Choroid plexus epithelial cell (primary cell): ENCODE measurements around the gene SPIC.
"Not testable (repeated sequence)": the region's sequence is repeated elsewhere in the genome, so short reads cannot be mapped to it uniquely, and the experiment has no call there.

Source experiments
- DNase-seq: peaks from one replicate; pipeline ENCODE4 v3.0.0-alpha.2; 2010; ENCODE audit warnings: low read depth
- H3K4me3 ChIP-seq: 2 replicates; pipeline ENCODE4 v1.5.1; 2011; ENCODE audit warnings: low read depth, mild to moderate bottlenecking, control low read depth, low read length, moderate library complexity
- TF ChIP-seq, protein P1 (sequence below): conservative IDR thresholded peaks from 2 replicates; pipeline ENCODE4 v1.5.1; 2011; ENCODE audit warnings: low read depth, mild to moderate bottlenecking, control low read depth, inconsistent platforms, low read length, moderate library complexity

Gene SPIC

DNA sequence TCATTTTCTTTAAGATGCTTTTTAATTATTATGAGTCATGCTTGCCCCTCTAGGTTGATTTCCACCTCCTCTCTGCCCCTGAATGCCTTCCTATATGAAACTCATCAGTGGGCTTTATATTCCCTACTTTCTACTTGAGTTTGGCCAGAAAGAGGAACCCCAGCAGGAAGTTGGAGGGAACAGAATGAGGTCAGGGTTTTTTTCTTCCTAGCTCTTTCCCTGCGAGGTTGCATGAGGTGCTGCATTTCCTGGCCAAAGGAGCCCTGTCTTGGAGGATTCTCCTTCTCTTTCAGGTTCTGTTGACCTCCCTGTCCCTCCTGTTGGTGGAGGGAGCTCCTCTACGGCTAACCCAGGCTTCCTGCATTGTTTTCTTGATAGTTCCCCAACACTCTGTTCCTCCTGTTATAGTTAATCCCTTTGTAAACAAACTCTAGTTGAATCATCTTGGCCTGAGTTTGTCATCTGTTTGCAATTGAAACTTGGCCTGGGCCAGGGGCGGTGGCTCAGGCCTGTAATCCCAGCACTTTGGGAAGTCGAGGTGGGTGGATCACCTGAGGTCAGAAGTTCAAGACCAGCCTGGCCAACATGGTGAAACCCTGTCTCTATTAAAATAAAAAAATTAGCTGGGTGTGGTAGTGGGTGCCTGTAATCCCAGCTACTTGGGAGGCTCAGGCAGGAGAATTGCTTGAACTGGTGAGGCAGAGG lies 15.3 kb upstream of the SPIC start:
- DNase-seq: peak; percentile 8
- TF ChIP-seq, protein P1, sequence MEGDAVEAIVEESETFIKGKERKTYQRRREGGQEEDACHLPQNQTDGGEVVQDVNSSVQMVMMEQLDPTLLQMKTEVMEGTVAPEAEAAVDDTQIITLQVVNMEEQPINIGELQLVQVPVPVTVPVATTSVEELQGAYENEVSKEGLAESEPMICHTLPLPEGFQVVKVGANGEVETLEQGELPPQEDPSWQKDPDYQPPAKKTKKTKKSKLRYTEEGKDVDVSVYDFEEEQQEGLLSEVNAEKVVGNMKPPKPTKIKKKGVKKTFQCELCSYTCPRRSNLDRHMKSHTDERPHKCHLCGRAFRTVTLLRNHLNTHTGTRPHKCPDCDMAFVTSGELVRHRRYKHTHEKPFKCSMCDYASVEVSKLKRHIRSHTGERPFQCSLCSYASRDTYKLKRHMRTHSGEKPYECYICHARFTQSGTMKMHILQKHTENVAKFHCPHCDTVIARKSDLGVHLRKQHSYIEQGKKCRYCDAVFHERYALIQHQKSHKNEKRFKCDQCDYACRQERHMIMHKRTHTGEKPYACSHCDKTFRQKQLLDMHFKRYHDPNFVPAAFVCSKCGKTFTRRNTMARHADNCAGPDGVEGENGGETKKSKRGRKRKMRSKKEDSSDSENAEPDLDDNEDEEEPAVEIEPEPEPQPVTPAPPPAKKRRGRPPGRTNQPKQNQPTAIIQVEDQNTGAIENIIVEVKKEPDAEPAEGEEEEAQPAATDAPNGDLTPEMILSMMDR: no peak
- no peak overlapping the region for H3K4me3 ChIP-seq

DNA sequence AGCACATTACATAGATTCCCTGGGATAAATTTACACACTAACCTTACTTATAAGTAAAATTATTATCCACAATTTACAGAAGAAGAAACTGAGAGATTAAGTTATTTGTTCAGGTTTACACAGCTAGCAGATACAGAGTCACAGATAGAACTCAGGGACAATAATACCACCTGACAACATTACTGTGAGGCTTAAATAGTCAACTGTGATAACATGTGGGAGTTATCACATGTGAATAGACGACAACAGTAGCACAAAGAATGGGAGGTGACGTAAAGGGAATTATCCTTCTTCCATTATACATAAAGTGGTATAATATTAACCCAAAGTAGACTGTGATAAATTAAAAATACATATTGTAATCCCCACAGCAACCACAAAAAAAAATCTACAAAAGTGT lies 6.2 kb upstream of the SPIC start:
- no peak for DNase-seq
- H3K4me3 ChIP-seq: no peak overlapping the region
- TF ChIP-seq, protein P1: no peak

DNA sequence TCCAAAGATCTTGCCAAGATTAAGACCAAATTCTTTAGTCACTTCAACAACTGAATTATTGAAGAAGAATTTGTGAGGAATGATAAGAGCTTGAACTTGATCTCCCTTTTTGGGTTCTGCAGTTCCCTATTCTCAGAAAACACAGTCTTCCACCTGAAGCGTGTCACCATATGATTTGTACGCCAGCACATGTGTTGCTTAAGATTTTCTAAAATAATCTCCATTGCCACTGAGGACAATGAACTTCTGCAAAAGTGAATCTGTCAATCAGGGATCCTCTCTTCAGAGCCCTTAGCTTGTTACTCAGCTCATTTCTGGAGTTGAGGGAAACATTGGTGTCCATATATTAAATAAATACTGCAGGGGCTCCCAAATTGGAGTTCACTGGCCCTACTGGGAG lies 4.2 kb upstream of the SPIC start:
- no peak overlapping the region for H3K4me3 ChIP-seq
- TF ChIP-seq, protein P1: no peak
- DNase-seq: no peak

DNA sequence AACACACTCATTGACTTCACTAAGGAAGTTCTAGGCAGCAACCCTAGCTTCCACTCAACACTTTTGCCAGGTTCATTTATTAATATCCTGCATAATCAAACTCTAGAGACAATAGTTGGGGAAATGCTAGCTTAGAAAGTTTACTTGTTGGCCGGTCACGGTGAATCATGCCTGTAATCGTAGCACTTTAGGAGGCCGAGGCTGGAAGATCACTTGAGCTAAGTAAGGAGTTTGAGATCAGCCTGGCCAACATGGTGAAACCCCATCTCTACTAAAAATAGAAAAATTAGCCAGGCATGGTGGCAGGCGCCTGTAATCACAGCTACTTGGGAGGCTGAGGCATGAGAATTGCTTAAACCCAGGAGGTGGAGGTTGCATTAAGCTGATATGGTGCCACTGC lies 3.3 kb upstream of the SPIC start:
- DNase-seq, H3K4me3 ChIP-seq: not testable (repeated sequence)

DNA sequence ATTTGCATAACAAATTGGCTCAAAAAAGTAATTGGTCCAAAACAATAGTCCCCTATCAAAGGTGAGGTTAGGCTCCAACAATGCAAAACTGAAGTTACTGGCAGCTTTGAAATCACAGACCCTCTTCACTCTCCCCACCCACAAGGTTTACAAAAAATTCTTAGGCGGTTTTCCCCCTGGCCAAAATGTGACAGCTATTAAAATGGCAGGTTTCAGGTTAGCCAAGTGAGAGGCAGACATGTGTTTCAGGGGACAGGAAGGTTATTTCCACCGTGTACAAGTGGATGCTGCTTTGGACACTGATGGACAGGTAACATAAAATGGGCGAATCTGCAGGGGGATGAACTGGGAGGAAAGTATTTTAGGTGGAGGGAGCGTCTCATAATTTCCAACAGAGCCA lies 888 bp upstream of the SPIC start:
- TF ChIP-seq, protein P1: no peak
- H3K4me3 ChIP-seq: no peak overlapping the region
- DNase-seq: no peak

DNA sequence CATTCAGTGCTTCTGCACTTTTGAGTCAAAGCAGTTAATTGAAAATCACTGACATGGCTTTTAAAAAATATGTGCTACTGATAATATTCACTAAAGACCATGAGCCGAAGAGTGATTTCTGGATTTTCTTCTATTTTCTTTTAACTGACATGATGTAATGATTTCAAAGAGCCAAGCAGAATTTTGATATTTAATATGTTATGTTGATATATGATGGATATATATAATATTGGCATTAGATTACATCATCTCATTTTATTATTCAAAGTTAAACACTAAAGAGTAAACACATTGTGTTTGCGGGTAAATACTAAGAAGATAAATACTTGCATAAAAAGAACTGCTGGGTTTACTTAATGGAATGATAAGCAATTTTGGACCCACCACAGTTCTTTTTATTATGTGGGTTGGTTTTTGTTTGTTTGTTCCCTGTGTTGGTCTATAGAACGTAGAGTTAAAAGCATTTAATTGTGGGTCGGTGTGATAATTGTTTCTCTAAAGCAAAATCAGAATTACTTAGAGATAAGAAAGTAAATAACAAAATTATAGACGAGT lies 692 bp downstream of the SPIC start:
- no peak overlapping the region for H3K4me3 ChIP-seq
- DNase-seq: no peak
- TF ChIP-seq, protein P1: no peak

DNA sequence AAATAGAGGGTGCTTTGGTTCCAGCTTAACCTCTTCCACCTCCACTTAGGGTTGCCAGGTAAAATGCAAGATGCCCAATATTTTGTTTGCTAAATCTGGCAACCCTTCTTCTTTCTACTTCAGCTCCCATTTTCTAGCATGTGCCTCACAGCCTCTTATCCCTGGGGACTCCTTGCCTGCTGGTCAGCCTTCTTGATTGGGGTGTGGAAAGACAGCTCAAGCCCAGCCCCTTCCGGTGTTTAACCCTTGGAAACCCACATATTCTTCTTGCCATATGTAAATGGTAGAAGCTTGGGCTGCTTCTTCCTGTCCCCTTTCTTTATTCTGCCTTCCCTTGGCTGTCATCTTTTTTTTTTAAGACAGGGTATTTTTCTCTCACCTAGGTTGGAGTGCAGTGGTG lies 5.7 kb downstream of the SPIC start:
- no peak for DNase-seq
- TF ChIP-seq, protein P1: no peak
- H3K4me3 ChIP-seq: no peak overlapping the region
